A673 (cell line): ENCODE data around the gene EYS.

Experiments used
- EZH2 ChIP-seq: fragments of 200-600 bp; sonication (generic); IDR thresholded peaks from 2 replicates; pipeline ENCODE4 v1.6.1; 2017; ENCODE audit warnings: borderline replicate concordance, low read depth, mild to moderate bottlenecking, mixed read lengths, antibody characterized with exemption, low read length; ENCODE audit not compliant: poor library complexity, severe bottlenecking
- TF ChIP-seq, protein P1 (sequence below): fragments of 300-800, 200-600 bp; sonication (generic); conservative IDR thresholded peaks from 2 replicates; pipeline ENCODE4 v1.5.1; 2017; ENCODE audit warnings: low read depth, mild to moderate bottlenecking, antibody characterized with exemption, low read length, moderate library complexity, mixed read lengths

DNA sequence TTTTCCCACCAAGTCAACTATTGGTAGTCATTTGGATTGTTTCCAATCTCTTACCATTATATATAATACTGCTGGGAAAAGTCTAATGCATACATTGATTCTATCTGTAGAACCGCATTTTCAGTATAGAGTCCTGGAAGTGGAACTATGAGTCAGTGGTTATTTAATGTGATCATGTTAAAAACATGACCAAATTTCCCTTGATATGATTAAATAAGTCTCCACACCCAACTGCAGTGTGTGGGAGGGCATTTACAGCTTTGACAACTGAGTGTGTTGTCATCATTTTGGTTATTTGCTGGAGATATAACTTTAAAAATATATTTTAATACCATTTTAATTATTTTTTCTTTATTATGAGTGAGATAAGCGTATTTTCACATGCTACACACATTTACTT, 1027.6 kb downstream of the EYS start:
- TF ChIP-seq, protein P1, sequence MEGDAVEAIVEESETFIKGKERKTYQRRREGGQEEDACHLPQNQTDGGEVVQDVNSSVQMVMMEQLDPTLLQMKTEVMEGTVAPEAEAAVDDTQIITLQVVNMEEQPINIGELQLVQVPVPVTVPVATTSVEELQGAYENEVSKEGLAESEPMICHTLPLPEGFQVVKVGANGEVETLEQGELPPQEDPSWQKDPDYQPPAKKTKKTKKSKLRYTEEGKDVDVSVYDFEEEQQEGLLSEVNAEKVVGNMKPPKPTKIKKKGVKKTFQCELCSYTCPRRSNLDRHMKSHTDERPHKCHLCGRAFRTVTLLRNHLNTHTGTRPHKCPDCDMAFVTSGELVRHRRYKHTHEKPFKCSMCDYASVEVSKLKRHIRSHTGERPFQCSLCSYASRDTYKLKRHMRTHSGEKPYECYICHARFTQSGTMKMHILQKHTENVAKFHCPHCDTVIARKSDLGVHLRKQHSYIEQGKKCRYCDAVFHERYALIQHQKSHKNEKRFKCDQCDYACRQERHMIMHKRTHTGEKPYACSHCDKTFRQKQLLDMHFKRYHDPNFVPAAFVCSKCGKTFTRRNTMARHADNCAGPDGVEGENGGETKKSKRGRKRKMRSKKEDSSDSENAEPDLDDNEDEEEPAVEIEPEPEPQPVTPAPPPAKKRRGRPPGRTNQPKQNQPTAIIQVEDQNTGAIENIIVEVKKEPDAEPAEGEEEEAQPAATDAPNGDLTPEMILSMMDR, result no peak
- no peak for TF ChIP-seq EZH2
